CD4-positive, alpha-beta memory T cell (primary cell): ENCODE data around the gene KANK4. TPM values are rescaled to one million over a fixed set of nuclear protein-coding genes. Genes with fewer than 3 reads are reported as not detected.

Experiments used
- CTCF ChIA-PET: fragments of 350-600 bp; sonication (Branson Sonifier 250); formaldehyde crosslinking; loops from one replicate; lab custom pipeline; 2021; ENCODE audit warnings: inconsistent platforms; ENCODE audit not compliant: partially characterized antibody; lab: Charles Lee
- POLR2A ChIA-PET: fragments of 350-600 bp; sonication (Branson Sonifier 250); formaldehyde crosslinking; loops from one replicate; lab custom pipeline; 2021; ENCODE audit not compliant: partially characterized antibody; lab: Charles Lee
- DNase-seq, 5 donors: peaks; one replicate each; pipeline versions ENCODE4 v3.0.0 to v3.0.0-alpha.2; 2020 to 2022; ENCODE audit warnings: mixed read lengths in 1 of 5
- H3K27ac ChIP-seq: one replicate; pipeline ENCODE4 v1.7.0; 2013; ENCODE audit warnings: low read depth, low read length
- H3K27me3 ChIP-seq: 2 replicates; pipeline ENCODE4 v1.7.0; 2013; ENCODE audit warnings: mild to moderate bottlenecking, low read length, moderate library complexity; ENCODE audit not compliant: insufficient read depth
- H3K36me3 ChIP-seq: 2 replicates; pipeline ENCODE4 v1.7.0; 2013; ENCODE audit warnings: mild to moderate bottlenecking, low read length, moderate library complexity; ENCODE audit not compliant: insufficient read depth
- H3K4me1 ChIP-seq: 2 replicates; pipeline ENCODE4 v1.7.0; 2013; ENCODE audit warnings: mild to moderate bottlenecking, low read length, moderate library complexity; ENCODE audit not compliant: insufficient read depth
- H3K4me3 ChIP-seq, 2 donors: one replicate each; pipeline ENCODE4 v1.7.0; 2013; ENCODE audit warnings: low read length in 2 of 2, mild to moderate bottlenecking in 1 of 2
- H3K9me3 ChIP-seq, 2 donors: one replicate each; pipeline ENCODE4 v1.7.0; 2013; ENCODE audit warnings: low read length in 2 of 2, control low read depth in 1 of 2; ENCODE audit not compliant: control insufficient read depth in 1 of 2
- H3K27ac Mint-ChIP-seq, 7 donors: one replicate each; pipeline ENCODE4 v1.8.0; 2020 to 2021; ENCODE audit warnings: mixed read lengths in 7 of 7, mild to moderate bottlenecking in 6 of 7, inconsistent platforms in 3 of 7, moderate library complexity in 3 of 7
- H3K27me3 Mint-ChIP-seq, 2 donors: one replicate each; pipeline ENCODE4 v1.8.0; 2020 to 2021; ENCODE audit warnings: mixed read lengths in 2 of 2
- H3K36me3 Mint-ChIP-seq, 2 donors: one replicate each; pipeline ENCODE4 v1.8.0; 2020 to 2021; ENCODE audit warnings: mixed read lengths in 2 of 2, inconsistent platforms in 1 of 2, mild to moderate bottlenecking in 1 of 2
- H3K4me1 Mint-ChIP-seq, 4 donors: one replicate each; pipeline ENCODE4 v1.8.0; 2020 to 2021; ENCODE audit warnings: mixed read lengths in 4 of 4, mild to moderate bottlenecking in 1 of 4
- H3K4me3 Mint-ChIP-seq, 8 donors: one replicate each; pipeline ENCODE4 v1.8.0; 2020 to 2021; ENCODE audit warnings: mixed read lengths in 8 of 8, mild to moderate bottlenecking in 7 of 8, moderate library complexity in 6 of 8, inconsistent platforms in 3 of 8
- H3K9me3 Mint-ChIP-seq, 8 donors: one replicate each; pipeline ENCODE4 v1.8.0; 2020 to 2021; ENCODE audit warnings: mixed read lengths in 8 of 8, mild to moderate bottlenecking in 5 of 8, inconsistent platforms in 3 of 8, moderate library complexity in 1 of 8
- intact Hi-C: fragments of 100-400 bp; cut with micrococcal nuclease; formaldehyde crosslinking; loops from one replicate; pipeline ENCODE4 v1.15.1; 2023
- polyA plus RNA-seq, 2 donors: library from polyadenylated mRNA; unstranded; fragments of 300-500 nt; fragmentation: Illumina TruSeq; gene quantifications; one replicate each; pipeline ENCODE4 v1.2.3, GENCODE V29; 2021
- total RNA-seq, 2 experiments: library from RNA; stranded (reverse); gene quantifications; one replicate each; pipeline ENCODE4 v1.2.3, GENCODE V29; 2021

The KANK4 gene
- total and polyA plus RNA-seq, 4 experiments from 2014 or later = not detected

- H3K27me3 ChIP-seq = no peaks in the 10 kb centered on the region
- H3K36me3 ChIP-seq = no peaks in the 10 kb centered on the region
- POLR2A ChIA-PET = no interaction called here
- H3K4me1 Mint-ChIP-seq = peaks cover 0 to 8% (median 4%) of the 10 kb centered on the region in 4 donors
- H3K9me3 ChIP-seq = no peaks in the 10 kb centered on the region
- H3K27ac Mint-ChIP-seq = no peak overlapping the region
- no peak overlapping the region for H3K4me3 ChIP-seq
- H3K27ac ChIP-seq = no peak overlapping the region
- no peak for DNase-seq
- CTCF ChIA-PET = no interaction called here
- H3K36me3 Mint-ChIP-seq = no peaks in the 10 kb centered on the region
- peaks cover 21 to 28% of the 10 kb centered on the region in 2 donors for H3K27me3 Mint-ChIP-seq
- H3K4me1 ChIP-seq = no peaks in the 10 kb centered on the region
- intact Hi-C loops = no loop called here
- H3K9me3 Mint-ChIP-seq = no peaks in the 10 kb centered on the region
- peak overlapping the region in 1 of 8 donors; percentile 9 for H3K4me3 Mint-ChIP-seq
These were observed 2.2 kb upstream of the KANK4 start for GRCh38 chr1:62321446-62321845.

GRCh38 chr1:62318320-62318755 is 896 bp downstream of the KANK4 start:
- Mint-ChIP-seq H3K27me3 (peaks cover 22 to 31% of the 10 kb centered on the region in 2 donors), H3K4me3 (peak overlapping the region in 2 of 8 donors; percentile 34), H3K27ac (no peak overlapping the region), H3K36me3 (no peaks in the 10 kb centered on the region), H3K4me1 (peaks cover 0 to 8% (median 4%) of the 10 kb centered on the region in 4 donors), H3K9me3 (no peaks in the 10 kb centered on the region)
- CTCF ChIA-PET = no interaction called here
- Histone ChIP-seq H3K9me3 (no peaks in the 10 kb centered on the region), H3K4me3 (no peak overlapping the region), H3K4me1 (no peaks in the 10 kb centered on the region), H3K27ac (no peak overlapping the region), H3K27me3 (no peaks in the 10 kb centered on the region), H3K36me3 (no peaks in the 10 kb centered on the region)
- intact Hi-C loops = no loop called here
- no peak for DNase-seq
- POLR2A ChIA-PET = no interaction called here

GRCh38 chr1:62317021-62317768 is 2.0 kb downstream of the KANK4 start:
- Histone ChIP-seq H3K36me3 (no peaks in the 10 kb centered on the region), H3K9me3 (no peaks in the 10 kb centered on the region), H3K4me1 (no peaks in the 10 kb centered on the region), H3K4me3 (no peak overlapping the region), H3K27me3 (no peaks in the 10 kb centered on the region), H3K27ac (no peak overlapping the region)
- intact Hi-C loops = no loop called here
- ChIA-PET POLR2A (no interaction called here), CTCF (no interaction called here)
- no peak for DNase-seq
- Mint-ChIP-seq H3K9me3 (no peaks in the 10 kb centered on the region), H3K4me1 (peaks cover 0 to 8% (median 4%) of the 10 kb centered on the region in 4 donors), H3K27me3 (peaks cover 22 to 32% of the 10 kb centered on the region in 2 donors), H3K4me3 (no peak overlapping the region), H3K27ac (peak overlapping the region in 1 of 7 donors; percentile 13), H3K36me3 (no peaks in the 10 kb centered on the region)

- H3K9me3 ChIP-seq = no peaks in the 10 kb centered on the region
- Mint-ChIP-seq H3K4me3 (no peak overlapping the region), H3K36me3 (no peaks in the 10 kb centered on the region), H3K27me3 (peaks cover 22 to 27% of the 10 kb centered on the region in 2 donors), H3K27ac (no peak overlapping the region), H3K4me1 (peaks cover 0 to 8% (median 4%) of the 10 kb centered on the region in 4 donors), H3K9me3 (no peaks in the 10 kb centered on the region)
- H3K4me1 ChIP-seq = no peaks in the 10 kb centered on the region
- POLR2A ChIA-PET = no interaction called here
- H3K27ac ChIP-seq = no peak overlapping the region
- CTCF ChIA-PET = no interaction called here
- no peak overlapping the region for H3K4me3 ChIP-seq
- H3K27me3 ChIP-seq = no peaks in the 10 kb centered on the region
- no peak for DNase-seq
- H3K36me3 ChIP-seq = no peaks in the 10 kb centered on the region
- intact Hi-C loops = no loop called here
These were observed 3.1 kb downstream of the KANK4 start for GRCh38 chr1:62316135-62316534.

- Mint-ChIP-seq H3K36me3 (no peaks in the 10 kb centered on the region), H3K27me3 (peaks cover 20 to 27% of the 10 kb centered on the region in 2 donors), H3K9me3 (no peaks in the 10 kb centered on the region), H3K4me3 (no peak overlapping the region), H3K27ac (no peak overlapping the region), H3K4me1 (peaks cover 0 to 8% (median 4%) of the 10 kb centered on the region in 4 donors)
- Histone ChIP-seq H3K4me1 (no peaks in the 10 kb centered on the region), H3K36me3 (no peaks in the 10 kb centered on the region), H3K27me3 (no peaks in the 10 kb centered on the region), H3K27ac (no peak overlapping the region), H3K9me3 (no peaks in the 10 kb centered on the region), H3K4me3 (no peak overlapping the region)
- DNase-seq = no peak
- POLR2A ChIA-PET = no interaction called here
- intact Hi-C loops = no loop called here
- CTCF ChIA-PET = no interaction called here
These were observed 3.8 kb downstream of the KANK4 start for GRCh38 chr1:62315387-62315786.

- intact Hi-C loops = no loop called here
These were observed 4.5 kb downstream of the KANK4 start for GRCh38 chr1:62314454-62315350.

GRCh38 chr1:62312698-62313097 is 6.5 kb downstream of the KANK4 start:
- H3K36me3 ChIP-seq = no peaks in the 10 kb centered on the region
- Mint-ChIP-seq H3K36me3 (no peaks in the 10 kb centered on the region), H3K27ac (no peak overlapping the region), H3K27me3 (peaks cover 5 to 23% of the 10 kb centered on the region in 2 donors), H3K9me3 (peaks cover 0 to 1% (median 0%) of the 10 kb centered on the region in 8 donors), H3K4me3 (no peak overlapping the region), H3K4me1 (no peaks in the 10 kb centered on the region)
- POLR2A ChIA-PET = no interaction called here
- H3K27me3 ChIP-seq = no peaks in the 10 kb centered on the region
- H3K4me3 ChIP-seq = no peak overlapping the region
- H3K9me3 ChIP-seq = no peaks in the 10 kb centered on the region
- no peaks in the 10 kb centered on the region for H3K4me1 ChIP-seq
- intact Hi-C loops = no loop called here
- no peak for DNase-seq
- H3K27ac ChIP-seq = no peak overlapping the region
- CTCF ChIA-PET = no interaction called here

More at GRCh38 chr1:62314454-62315350, 4.5 kb downstream of the KANK4 start:
- Histone ChIP-seq H3K4me1 (no peaks in the 10 kb centered on the region), H3K27ac (no peak overlapping the region), H3K27me3 (no peaks in the 10 kb centered on the region), H3K9me3 (no peaks in the 10 kb centered on the region), H3K36me3 (no peaks in the 10 kb centered on the region), H3K4me3 (no peak overlapping the region)
- Mint-ChIP-seq H3K36me3 (no peaks in the 10 kb centered on the region), H3K4me3 (no peak overlapping the region), H3K4me1 (peaks cover 0 to 4% (median 2%) of the 10 kb centered on the region in 4 donors), H3K27ac (no peak overlapping the region), H3K27me3 (peaks cover 17 to 25% of the 10 kb centered on the region in 2 donors), H3K9me3 (peaks cover 0 to 1% (median 0%) of the 10 kb centered on the region in 8 donors)
- no peak for DNase-seq
- ChIA-PET CTCF (no interaction called here), POLR2A (no interaction called here)
